Heart right ventricle (tissue), 16 donors: ENCODE data around the gene PILRA. TPM values are rescaled to one million over a fixed set of nuclear protein-coding genes. Genes with fewer than 3 reads are reported as not detected.

Experiments
- ATAC-seq, 8 donors: fragments of 200-7000 bp; cut with Tn5 transposase; one replicate each; pipeline ENCODE4 v1.9.1; 2020; ENCODE audit warnings: mild to moderate bottlenecking in 8 of 8, moderate library complexity in 8 of 8, moderate number of reproducible peaks in 1 of 8
- DNase-seq, 2 donors: peaks; one replicate each; pipeline ENCODE4 v3.0.0-alpha.2; 2020
- H3K27ac ChIP-seq, 10 donors: fragments of 200-600 bp; sonication (generic) in 2 of 10; one replicate each; pipeline versions ENCODE4 v1.5.0 to v1.8.0; 2020 to 2022; ENCODE audit warnings: mild to moderate bottlenecking in 3 of 10
- H3K27me3 ChIP-seq, 7 donors: fragments of 200-600 bp; one replicate each; pipeline ENCODE4 v1.8.0; 2021 to 2022; ENCODE audit warnings: mild to moderate bottlenecking in 2 of 7
- H3K36me3 ChIP-seq, 9 donors: fragments of 200-600 bp; sonication (generic) in 1 of 9; one replicate each; pipeline versions ENCODE4 v1.5.0 to v1.8.0; 2020 to 2022; ENCODE audit warnings: mild to moderate bottlenecking in 2 of 9
- H3K4me1 ChIP-seq, 9 donors: fragments of 200-600 bp; sonication (generic) in 1 of 9; one replicate each; pipeline versions ENCODE4 v1.5.0 to v1.8.0; 2020 to 2022; ENCODE audit warnings: mild to moderate bottlenecking in 4 of 9
- H3K4me3 ChIP-seq, 10 donors: fragments of 200-600 bp; sonication (generic) in 2 of 10; one replicate each; pipeline versions ENCODE4 v1.5.0 to v1.8.0; 2020 to 2022; ENCODE audit warnings: mild to moderate bottlenecking in 7 of 10, moderate library complexity in 2 of 10
- H3K9me3 ChIP-seq, 11 donors: fragments of 200-600 bp in 10 of 11; sonication (generic) in 2 of 11; one replicate each; pipeline versions ENCODE4 v1.5.0 to v1.8.0; 2013 to 2022; ENCODE audit warnings: mild to moderate bottlenecking in 2 of 11, control low read depth in 1 of 11, moderate library complexity in 1 of 11
- CTCF ChIP-seq, 9 donors: fragments of 200-600 bp; sonication (generic) in 2 of 9; IDR thresholded peaks; one replicate each; pipeline versions ENCODE4 v1.5.0 to v1.8.0; 2021 to 2022; ENCODE audit warnings: antibody characterized with exemption in 9 of 9, mild to moderate bottlenecking in 5 of 9, moderate library complexity in 1 of 9
- WGBS, 2 donors: extraction: QIAGEN DNeasy Blood & Tissue Kit; methylation state at CpG; one replicate each; pipeline ENCODE4 v1.1.7; 2013; ENCODE audit warnings: inconsistent platforms in 1 of 2; 5-methylcytosine and 5-hydroxymethylcytosine counted together
- intact Hi-C, 10 donors: fragments of 100-400 bp; cut with DNase I; formaldehyde crosslinking; loops; one replicate each; pipeline versions ENCODE4 v1.11.1 to v1.14.2; 2022
- polyA plus RNA-seq, 2 donors: library from polyadenylated mRNA; stranded (reverse); fragments of 200-250 nt; gene quantifications; one replicate each; pipeline ENCODE4 v1.2.3, GENCODE V29; 2013
- total RNA-seq, 10 donors: library from RNA; stranded (reverse); fragmentation: NEBNext Ultra II Directional in 3 of 10; extraction: Animal tissue kit (Norgen Biotek cat#: 25700) in 3 of 10; gene quantifications; one replicate each; pipeline versions ENCODE4 v1.2.1 to v1.2.4, GENCODE V29; 2021 to 2023
- donor health status: Arrhythmogenic right ventricular cardiomyopathy.
- donor health status: ischemic (EF 13 %, LVEDD 7.1; RV severe dilation, severe dysfunction).
- donor health status: healthy with polysubstance abuse.
- donor health status: DM: no; HTN: yes; CAD: no.
- donor health status: DM: no; HTN: no; CAD: no.
- donor health status: ischemic (EF 25% LVEDD 6.9; RV normal size, moderate dysfunction).
- donor health status: ischemic (EF 25% LVEDD 5.7; RV mildly dilated, moderate dysfunction).
- donor health status: healthy.
- donor health status: DM: yes; HTN: yes; CAD: no.
- donor health status: Ischemic cardiomyopathy.
- donor health status: ischemic (EF 35%, LVEDD 5.7; RV mildly dilated, moderate dysfunction).
- donor health status: nonischemic (EF 11% LVEDD 7.7; RV severe dilation, severe dysfunction).
- donor health status: DM: yes; HTN: yes; CAD: no.
- donor health status: PGD.
- donor health status: ischemic (EF 29% LVEDD 5.4; RV normal size, mild dysfunction).
- donor health status: nonischemic (EF 23%, LVEDD 6.1; RV moderate dilation, normal function).

PILRA gene
- total and polyA plus RNA-seq, 12 donors, result 1.1 to 12.4 (median 2.8) TPM

- Histone ChIP-seq H3K27ac (peak overlapping the region in 1 of 10 donors; percentile 72), H3K9me3 (no peaks in the 10 kb centered on the region), H3K36me3 (peaks cover 0 to 24% (median 0%) of the 10 kb centered on the region in 9 donors), H3K4me3 (no peak overlapping the region), H3K27me3 (no peaks in the 10 kb centered on the region), H3K4me1 (peaks cover 0 to 42% (median 0%) of the 10 kb centered on the region in 9 donors)
- no peak for TF ChIP-seq CTCF (IDR thresholded peaks at IDR 0.05)
- ATAC-seq, result peak in 5 of 8 donors; percentile 11 to 54 (median 26)
- 56 to 64% methylated on average over 13 of the region's 13 CpGs for WGBS, 2 donors
- intact Hi-C loops, result no loop called here
- DNase-seq, result no peak
Measured at GRCh38 chr7:100397315-100398081, 24.2 kb downstream of the PILRA start.

- WGBS, 2 donors, result 41 to 51% methylated on average over 2 of the region's 2 CpGs
- Histone ChIP-seq H3K4me1 (peaks cover 0 to 34% (median 0%) of the 10 kb centered on the region in 9 donors), H3K4me3 (no peak overlapping the region), H3K27me3 (no peaks in the 10 kb centered on the region), H3K27ac (no peak overlapping the region), H3K36me3 (peaks cover 0 to 24% (median 0%) of the 10 kb centered on the region in 9 donors), H3K9me3 (no peaks in the 10 kb centered on the region)
- intact Hi-C loops, result no loop called here
- DNase-seq (no peak), ATAC-seq (no peak)
- no peak for TF ChIP-seq CTCF (IDR thresholded peaks at IDR 0.05)
Measured at GRCh38 chr7:100398239-100398638, 25.0 kb downstream of the PILRA start.

- intact Hi-C loops, result loop anchor here in 1 of 10 donors (10.0 kb wide), 1 partner anchor 265 kb away; no protein-coding TSS in a partner anchor
- no peak for TF ChIP-seq CTCF (IDR thresholded peaks at IDR 0.05)
- no peaks in the 10 kb centered on the region for H3K9me3 ChIP-seq
- no peak overlapping the region for H3K27ac ChIP-seq
- ATAC-seq (no peak), DNase-seq (no peak)
- peaks cover 0 to 29% (median 0%) of the 10 kb centered on the region in 9 donors for H3K4me1 ChIP-seq
- H3K27me3 ChIP-seq, result no peaks in the 10 kb centered on the region
- H3K36me3 ChIP-seq, result peaks cover 0 to 24% (median 0%) of the 10 kb centered on the region in 9 donors
- H3K4me3 ChIP-seq, result no peak overlapping the region
- 96 to 97% methylated on average over 3 of the region's 3 CpGs for WGBS, 2 donors
Measured at GRCh38 chr7:100400041-100400440, 26.8 kb downstream of the PILRA start.

GRCh38 chr7:100400656-100401055 lies 27.4 kb downstream of the PILRA start:
- Histone ChIP-seq H3K36me3 (peaks cover 0 to 24% (median 0%) of the 10 kb centered on the region in 9 donors), H3K27me3 (no peaks in the 10 kb centered on the region), H3K9me3 (no peaks in the 10 kb centered on the region), H3K4me1 (peaks cover 0 to 23% (median 0%) of the 10 kb centered on the region in 9 donors), H3K27ac (no peak overlapping the region), H3K4me3 (no peak overlapping the region)
- intact Hi-C loops, result loop anchor here in 1 of 10 donors (10.0 kb wide), 1 partner anchor 266 kb away; no protein-coding TSS in a partner anchor
- 78 to 80% methylated on average over 11 of the region's 11 CpGs for WGBS, 2 donors
- DNase-seq, result no peak
- no peak for ATAC-seq
- no peak for TF ChIP-seq CTCF (IDR thresholded peaks at IDR 0.05)
